Globus pallidus (tissue), 1 donor: Measurements from ENCODE around the gene CDH4.

Experiments
- DNase-seq: peaks from one replicate; pipeline ENCODE4 v3.0.0-alpha.2; 2015; ENCODE audit warnings: low spot score

CDH4 gene

DNA sequence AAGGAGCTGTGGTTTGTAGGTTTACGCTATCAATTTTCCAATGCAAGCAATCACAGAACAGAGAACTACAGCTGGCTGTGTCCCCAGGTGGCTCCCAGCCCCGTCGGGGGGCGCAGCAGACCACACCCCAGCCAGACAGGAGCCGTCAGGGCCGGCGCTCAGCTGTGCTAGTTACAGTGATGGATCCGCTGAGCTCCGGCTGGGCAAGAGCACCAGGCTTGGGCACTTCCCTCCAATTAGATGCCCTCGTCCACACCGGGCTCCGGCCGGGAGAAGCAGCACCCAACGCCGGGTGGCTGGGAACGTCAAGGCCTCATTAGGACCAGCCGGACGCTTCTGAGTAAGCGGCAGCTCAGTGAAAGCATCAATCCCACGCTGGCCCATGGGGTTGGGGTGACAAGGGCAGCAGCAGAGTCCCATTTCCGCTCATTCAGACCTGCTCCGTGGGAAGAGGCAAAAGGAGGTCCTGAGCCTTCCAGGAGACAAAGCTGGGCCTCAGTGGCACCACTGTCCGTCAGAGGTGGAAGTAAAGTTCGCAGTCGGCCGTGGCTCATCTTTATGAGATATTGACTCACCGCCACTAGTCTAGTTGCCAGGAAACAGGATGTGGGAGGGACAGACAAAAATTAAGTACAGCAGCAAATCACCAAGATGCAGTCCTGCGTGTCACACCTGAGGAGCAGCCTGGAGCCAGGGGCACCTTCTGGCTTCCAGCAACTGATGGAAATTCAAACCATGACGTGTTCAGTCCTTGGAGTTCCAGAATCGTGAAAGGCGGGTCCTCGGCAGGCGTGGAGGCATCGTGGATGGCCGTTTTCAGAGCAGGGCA, 649.5 kb downstream of the CDH4 start:
- no peak for DNase-seq

DNA sequence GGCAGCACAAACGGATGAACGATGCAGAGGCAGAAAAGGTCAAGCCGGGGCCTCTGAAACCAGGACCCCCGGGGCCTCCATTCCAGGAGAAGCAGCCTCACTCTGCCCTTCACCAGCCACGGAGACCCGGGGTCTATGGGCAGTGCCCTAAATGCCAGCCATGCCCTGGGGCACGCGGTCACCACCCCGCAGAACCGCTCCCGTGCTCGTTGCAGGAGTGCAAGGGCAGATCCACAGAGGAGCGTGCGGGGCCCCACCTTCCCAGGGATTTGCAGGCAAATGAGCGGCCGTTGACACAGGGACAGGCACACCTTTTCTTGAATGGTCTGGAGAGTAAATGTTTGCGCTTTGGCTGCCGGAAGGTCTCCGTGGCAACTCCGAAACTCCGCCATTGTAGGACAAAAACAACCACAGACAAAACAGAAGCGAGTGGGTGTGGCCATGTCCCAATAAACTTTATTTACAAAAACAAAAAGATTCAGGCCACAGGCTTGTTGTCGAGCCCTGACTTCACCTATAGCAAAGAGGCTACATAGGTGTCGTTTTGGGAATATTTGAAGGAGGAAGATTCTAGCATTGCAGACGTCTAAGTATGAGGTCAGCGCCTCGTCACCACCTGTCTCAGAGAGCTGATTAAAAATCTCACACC, 650.3 kb downstream of the CDH4 start:
- DNase-seq: no peak

DNA sequence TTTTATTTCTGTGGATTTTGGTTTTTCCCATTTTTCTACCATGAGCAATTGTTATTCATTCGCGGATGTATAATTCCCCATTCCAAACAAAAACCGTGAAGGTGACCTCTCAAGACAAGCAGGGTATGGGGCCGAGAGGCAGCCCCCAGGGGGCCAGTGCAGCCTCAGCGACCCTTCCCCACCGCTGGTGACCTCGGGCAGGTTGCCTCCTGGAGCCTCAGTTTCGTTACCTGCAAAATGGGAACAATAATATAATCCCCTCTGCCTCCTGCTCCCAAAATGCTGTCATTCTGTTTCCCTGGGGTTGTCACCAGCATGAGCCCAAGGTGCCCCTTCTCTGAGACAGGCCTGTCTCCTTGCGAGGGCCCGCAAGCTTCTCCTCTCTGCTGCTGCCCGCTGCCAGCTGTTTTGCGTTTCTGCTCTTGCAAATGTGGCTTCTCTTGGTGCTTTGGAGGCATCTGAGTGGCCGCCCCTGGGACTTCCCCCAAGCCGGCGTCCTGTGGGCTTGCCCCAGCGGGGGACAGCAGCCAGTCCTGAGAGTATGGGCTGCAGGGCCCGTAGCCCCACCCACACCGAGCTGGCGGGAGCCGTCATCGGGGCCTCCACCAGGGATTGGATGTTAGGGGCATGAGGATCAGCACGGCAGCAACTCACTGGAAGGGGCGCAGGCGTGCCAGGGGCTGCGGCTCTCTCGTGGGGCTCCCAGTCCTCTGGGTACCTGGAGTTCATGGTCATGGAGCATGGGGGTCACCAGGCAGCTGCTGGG, 651.7 kb downstream of the CDH4 start:
- DNase-seq: no peak

DNA sequence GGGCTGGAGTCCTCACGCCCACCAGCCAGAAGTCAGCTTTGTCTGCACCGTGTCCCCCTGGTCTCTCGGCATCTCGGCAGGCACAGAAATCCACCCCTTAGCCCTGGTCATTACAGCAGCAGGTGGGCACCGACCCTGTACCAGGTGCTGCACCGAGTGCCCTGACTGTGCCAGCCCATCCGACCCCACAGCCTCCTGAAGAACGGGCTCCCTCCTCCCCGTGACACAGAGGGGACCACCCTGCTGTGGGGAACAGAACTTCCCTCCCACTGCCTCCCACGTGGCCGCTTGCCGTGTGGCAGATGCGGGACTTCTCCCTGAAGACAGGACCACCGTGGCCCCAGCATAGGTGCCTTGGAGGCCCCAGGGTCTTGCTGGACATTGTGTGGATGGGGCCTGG, 652.4 kb downstream of the CDH4 start:
- no peak for DNase-seq

DNA sequence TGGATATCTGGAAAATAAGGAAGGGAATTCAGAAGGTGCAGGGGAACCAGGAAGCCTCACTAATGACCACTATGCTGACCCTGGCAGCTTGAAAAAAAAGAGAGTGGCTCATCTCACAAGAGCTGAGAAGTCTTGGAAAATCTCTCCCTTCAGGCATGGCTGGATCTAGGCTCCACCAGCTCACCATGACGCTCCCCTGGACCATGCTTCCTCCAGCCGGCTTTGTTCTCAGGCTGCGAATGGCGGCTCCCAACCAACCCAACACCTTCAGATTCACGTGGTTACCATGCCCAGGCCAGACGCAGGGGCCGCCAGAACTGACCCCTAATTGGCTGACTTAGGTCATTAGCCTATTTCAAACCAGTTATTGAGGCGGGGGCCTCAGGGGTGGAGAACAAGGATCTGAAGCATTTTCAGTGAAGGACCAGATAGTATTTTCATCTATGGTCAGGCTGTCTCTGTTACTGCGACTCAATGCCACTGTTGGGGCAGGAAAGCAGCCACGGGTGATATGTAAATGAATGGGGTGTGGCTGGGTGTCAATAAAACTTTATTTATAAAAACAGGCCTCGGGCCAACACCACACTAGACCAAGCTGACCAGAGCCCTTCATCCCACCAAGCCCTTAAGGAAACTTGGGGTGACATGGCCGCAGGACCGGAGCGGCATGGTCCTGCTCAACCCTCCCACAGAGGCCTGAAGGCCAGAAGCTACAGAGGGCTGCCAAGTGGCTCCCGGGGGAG, 653.9 kb downstream of the CDH4 start:
- no peak for DNase-seq

DNA sequence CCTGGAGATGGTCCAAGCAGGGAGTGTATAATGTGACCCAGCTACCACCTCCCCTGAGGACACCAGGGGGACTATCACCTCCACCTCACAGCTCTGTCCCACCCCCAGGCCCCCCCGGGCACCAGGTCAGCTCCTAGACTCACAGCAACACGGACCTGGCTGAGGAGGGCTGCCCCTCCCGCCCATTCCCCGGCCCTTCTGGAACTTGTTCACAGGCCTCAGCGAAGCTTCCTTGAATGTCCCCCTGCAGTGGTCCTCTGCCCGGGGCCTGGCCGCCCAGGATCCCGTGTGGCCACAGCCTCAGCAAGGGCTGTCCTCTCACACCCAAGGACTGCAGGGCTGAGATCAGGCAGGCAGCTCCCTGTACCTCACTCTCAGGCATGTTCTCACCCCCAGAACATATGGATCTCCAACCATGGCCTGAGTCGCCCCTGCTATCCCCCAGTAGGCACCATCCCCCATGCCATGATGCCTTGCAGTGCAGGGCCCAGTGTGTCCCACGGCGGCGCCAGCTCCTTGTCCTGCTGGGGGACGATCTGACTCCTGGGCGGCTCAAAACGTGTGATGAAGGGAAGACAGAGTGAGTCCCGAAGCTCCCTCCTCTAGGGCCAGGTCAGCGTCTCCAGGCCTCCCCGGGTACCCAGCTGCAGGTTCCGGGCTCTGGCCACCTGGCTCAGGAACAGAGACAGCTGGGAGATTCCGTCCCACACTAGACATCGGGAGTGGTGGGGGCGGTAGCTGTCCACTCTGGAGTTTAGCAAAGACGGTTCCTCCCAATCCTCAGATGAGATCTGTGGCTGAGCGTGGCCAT, 655.2 kb downstream of the CDH4 start:
- no peak for DNase-seq

DNA sequence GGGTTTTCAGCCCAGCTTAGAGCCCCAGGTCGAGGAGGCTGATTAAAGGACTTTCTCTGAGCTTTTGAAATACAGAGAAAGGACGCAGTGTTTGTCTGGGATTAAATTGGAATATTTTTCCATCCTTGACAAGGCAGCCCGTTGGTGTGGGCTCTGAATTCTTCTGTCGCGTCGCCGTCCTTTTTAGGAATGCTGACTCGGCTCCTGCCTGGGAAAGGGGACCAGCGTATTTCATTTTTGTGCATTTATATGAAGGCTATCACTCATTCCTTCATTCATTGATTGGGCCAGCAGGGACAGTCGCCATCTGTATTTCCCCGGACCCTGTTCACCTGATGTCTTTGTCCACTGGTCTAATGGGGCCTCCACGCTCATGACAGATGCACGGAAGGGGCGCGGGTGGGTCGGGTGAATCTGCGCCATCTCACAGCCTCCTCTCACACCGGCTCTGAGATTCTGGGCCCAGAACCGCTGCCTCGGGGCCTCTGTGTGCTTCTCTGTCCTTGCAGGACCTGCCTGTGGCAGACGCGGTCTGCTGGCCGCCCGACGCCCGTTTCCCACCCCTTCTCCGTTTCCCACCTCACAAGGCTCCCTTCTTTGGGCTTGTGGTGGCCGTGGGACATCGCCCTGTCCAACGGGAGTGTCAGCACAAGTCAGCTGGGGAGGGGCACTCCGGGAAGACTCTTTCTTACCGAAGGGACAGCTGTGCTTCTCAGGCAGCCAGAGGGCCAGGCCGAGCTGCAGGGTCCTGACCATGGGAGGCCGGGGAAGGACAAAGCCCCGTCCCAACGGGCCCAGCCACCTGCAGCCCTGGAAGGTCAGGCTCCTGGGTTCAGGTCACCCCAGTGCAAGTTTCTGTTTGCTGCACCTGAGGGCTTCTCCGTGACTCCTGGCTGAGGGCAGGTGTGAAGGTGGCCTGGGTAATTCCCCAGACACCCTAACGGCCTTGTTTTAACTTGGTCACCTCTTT, 656.3 kb downstream of the CDH4 start:
- no peak for DNase-seq

DNA sequence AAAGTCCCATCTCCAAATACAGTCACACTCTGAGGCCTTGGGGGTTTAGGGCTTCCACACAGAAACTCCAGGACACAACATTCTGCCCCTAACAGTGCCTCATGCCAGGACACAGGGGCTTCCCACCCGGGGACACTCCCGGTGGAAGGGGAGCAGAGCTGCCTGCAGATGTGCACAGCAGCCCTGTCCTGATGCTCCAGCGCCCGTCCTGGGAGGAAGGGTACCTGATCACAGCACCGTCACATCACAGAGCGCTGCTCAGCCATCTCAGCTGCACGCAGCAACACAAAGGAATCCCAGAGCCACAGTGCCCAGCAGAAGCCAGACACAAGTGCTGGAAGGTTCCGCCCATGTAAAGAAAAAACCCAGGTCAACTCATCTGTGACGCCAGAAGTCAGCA, 657.0 kb downstream of the CDH4 start:
- DNase-seq: no peak

DNA sequence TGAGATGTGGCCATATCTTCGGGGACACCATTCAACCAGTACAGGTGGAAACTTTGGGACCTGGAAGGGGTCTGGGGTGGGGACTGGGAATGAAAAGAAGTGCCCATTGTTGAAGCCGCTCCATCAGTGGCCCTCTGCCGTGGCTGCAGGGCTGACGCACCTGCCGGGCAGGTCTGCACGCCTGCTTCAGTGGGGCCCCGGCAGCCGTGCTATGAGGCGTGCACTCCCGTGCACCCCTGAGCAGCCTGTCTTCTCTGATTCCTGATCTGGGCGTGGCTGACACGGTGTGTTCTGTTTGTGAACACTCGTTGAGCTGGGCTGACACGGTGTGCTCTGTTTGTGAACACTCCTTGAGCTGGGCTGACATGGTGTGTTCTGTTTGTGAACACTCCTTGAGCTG, 657.8 kb downstream of the CDH4 start:
- no peak for DNase-seq

DNA sequence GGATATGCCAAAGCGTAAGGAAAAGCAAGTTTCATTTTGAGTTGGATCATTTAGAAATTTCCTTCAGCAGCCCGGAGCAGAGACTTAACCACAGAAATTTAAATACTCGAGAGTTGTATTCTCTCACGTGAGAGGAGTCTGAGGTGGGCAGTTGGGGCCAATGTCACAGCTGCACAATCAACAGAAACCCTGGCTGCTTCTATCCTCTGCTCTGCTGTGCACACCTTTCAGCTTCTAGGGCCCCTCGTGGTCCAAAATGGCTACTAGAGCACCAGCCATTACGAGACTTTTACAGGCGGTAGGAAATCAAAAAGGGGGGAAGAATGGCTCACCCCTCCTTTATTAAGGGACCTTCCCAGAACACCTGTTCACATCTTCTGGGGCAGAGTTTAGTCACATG, 659.8 kb downstream of the CDH4 start:
- no peak for DNase-seq

DNA sequence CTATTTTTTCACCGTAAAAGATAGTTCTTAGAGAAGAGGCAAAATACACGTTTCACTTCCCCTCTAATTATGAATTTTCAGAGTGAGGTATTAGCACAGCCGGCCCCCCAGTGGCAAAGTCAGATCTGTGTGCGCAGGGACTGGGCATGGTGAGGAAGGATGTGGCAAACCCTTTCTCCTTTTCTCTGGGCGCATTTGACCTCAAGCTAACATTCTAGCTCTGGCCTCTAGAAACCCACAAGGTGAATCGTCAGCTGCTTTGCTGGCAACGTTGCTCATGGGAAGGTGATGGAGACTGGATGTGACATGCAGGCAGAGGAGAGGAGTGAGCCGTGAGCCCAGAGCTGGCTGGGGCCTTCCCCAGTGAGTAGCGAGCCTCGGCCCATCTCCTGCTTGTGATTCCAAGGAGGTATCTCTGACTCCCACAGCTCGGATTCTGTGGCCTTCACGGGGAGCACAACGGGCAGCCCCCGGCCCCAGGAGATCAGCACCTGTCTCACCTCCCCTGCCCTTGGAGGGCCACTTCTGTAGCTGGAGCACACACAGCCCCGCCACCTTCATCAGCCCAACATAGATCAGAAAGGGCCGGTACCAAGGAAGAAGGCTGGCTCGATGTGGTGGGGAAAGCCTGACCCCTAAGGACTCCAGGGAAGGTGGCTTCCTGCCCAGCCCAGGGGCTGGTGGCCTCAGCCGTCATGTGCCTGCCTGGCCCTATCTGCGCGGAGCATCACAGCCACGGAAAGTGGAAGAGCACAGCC, 660.8 kb downstream of the CDH4 start:
- no peak for DNase-seq

DNA sequence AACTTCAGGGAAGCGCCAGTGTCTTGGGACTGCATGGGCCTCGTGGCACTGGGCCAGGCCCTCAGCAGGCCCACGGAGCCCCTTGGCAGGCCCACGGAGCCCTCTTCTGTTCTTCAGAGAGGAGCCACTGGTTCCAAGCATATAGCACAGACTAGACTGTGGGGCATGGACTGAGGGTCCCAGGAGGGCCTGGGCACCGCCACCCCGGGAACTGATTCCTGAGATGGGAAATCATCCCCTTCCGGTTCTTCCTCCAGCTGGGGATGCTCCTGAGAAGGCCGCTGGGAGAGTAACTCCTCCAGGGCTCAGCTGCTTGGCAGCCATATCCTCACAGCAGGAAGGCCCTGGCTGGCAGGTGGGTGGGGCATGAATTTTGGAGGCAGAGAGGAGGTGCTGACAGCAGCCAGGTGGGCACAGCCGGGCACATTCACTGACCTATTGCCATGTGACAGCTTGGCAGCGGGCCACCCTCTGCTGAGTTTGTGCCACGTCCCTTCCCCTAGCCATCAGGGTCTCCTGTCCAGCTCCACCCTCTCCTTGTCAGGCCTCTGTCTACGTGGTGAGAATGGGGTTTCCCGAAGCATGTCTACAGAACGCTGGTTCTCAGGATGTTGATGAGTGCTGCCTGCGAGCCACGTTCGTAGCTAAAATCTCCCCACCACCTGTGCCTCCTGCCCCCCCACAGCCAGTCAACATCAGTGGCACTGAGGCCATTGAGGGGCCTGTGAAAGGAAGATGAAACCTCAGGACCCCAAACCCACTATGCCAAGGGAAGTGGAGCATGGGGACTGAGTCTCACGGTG, 661.6 kb downstream of the CDH4 start:
- no peak for DNase-seq

DNA sequence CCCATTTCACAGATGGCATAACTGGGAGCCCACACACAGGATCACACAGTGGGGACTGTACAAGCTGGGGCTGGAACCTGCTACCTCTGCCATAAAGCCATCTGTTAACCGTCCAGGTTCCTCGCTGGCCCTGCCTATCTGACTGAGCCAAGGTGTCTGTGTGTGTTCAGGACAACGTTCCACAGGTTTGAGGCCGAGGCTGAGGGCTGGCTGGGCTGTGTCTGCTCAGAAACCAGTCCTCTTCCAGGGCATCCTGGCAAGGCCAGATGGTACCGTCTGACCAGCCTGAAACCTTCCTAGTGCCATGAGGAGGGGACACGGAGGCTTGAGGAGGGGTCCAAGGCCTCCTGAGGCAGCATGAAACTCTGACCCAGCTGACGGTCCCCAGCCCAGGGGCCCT, 663.0 kb downstream of the CDH4 start:
- DNase-seq: no peak

DNA sequence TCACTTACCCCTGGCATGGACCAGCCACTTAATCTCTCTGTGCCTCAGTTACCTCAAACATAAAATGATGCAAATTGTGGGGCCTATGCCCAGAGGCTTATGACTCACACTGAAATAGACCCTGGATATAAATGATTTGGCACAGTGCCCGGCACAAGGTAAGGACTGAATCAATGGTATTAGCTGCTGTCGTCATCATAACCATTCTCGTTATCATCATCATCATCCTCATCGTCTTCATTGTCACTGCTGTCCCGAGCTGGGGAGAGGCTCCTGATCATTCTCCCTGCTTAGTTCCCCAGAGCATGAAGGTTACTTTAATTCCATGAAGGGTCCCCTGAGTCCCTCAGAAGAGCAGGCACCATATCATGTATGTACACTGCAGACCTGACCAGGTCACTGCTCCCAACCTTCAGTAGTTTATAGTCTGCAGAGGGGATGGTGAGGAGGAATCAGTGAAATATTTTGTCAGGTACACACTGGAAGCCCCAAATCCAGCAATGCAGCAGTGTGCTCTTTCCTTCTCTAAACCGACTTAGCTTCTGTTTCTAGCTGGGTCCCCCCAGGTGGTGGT, 664.3 kb downstream of the CDH4 start:
- DNase-seq: no peak

DNA sequence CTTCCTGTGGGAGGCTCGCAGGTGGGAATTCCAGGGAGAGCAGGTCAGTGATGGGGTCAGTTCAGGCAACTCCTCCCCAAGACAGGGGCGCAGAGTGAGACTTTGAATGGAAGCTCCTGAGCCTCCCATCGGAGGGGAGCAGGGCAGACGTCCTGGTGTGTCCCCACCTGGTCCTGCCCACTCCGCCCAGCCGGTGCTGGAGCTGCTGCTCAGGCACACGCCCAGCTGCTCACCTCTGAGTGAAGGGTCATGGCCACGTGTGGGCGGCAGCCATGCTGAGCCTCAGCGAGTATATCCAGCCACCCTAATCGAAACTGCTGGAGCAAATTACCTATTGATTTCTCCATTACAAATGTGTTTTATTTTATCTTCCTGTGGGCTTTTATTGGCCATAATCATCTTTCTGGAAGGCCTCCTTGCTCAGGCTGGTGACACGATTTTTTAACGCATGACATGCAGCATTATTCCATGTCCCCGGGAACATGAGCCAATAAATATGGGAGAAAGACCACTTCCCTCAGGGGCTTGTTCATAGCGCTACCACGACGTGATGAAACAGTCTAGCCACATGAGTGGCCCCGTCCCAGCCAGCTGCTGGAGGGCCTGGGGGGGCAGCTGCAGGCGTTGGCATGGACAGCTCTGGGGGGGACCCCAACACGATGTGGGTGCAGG, 665.5 kb downstream of the CDH4 start:
- DNase-seq: no peak

DNA sequence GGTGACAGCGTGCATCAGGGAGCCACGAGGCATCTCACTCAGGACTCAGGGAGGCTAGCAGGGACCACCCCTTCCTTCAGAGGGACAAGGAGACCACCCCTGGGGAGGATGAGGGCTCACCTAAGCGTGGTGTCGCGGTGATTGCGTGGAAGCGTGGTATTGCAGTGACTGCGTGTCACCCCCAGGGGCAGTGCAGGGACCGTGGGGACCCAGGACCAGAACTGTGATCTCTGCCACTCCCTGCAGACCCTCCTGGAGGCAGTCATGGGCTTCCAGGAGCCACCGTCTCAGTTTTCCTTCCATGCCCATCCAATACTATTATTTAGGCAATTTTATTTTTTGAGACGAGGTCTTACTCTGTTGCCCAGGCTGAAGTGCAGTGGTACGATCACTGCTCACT, 666.5 kb downstream of the CDH4 start:
- DNase-seq: no peak

DNA sequence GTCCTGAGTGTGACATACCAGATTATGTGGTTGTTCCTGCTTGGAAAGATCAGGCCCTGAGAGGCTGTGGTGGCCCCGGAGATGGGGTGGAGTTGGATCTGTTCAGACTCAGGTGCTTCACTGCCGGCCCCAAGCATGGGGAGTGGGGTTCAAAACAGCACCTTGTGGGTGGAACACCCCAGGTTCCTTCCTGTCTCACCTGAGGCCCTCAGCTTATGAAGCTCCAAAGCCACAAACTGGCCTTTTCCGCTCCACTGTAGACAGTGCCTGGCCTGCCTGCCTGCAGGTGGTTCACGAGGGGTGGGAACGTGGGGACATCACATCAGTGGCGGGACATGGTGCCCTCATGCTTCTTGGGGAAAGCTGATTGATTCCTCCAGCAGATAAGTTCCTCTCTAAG, 667.2 kb downstream of the CDH4 start:
- no peak for DNase-seq
